ENCODE data around the gene CD109.
A peak's percentile ranks its signal among the peaks of the same experiment; 100 is the strongest.

The CD109 gene

GRCh38 chr6:73731285-73731684 lies 35.3 kb downstream of the CD109 start:
- H3K4me3 ChIP-seq (ENCODE audit: low read depth, low read length), result no peak overlapping the region
- TF ChIP-seq, protein P1, sequence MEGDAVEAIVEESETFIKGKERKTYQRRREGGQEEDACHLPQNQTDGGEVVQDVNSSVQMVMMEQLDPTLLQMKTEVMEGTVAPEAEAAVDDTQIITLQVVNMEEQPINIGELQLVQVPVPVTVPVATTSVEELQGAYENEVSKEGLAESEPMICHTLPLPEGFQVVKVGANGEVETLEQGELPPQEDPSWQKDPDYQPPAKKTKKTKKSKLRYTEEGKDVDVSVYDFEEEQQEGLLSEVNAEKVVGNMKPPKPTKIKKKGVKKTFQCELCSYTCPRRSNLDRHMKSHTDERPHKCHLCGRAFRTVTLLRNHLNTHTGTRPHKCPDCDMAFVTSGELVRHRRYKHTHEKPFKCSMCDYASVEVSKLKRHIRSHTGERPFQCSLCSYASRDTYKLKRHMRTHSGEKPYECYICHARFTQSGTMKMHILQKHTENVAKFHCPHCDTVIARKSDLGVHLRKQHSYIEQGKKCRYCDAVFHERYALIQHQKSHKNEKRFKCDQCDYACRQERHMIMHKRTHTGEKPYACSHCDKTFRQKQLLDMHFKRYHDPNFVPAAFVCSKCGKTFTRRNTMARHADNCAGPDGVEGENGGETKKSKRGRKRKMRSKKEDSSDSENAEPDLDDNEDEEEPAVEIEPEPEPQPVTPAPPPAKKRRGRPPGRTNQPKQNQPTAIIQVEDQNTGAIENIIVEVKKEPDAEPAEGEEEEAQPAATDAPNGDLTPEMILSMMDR (IDR thresholded peaks at IDR 0.05; ENCODE audit: insufficient read depth, low read length, missing control alignments), result no peak
- CTCF ChIA-PET, result interaction anchor here (0.6 to 5.0 kb wide), 11 partner anchors 9 to 78 kb away, joined by 3 to 276 read pairs (median 8); partner anchors contain the start of gene SLC17A5
- no peak for DNase-seq (ENCODE audit: low read depth, low spot score)
- POLR2A ChIA-PET, result no interaction called here

GRCh38 chr6:73732845-73733675 lies 37.1 kb downstream of the CD109 start:
- TF ChIP-seq, protein P1 (IDR thresholded peaks at IDR 0.05; ENCODE audit: insufficient read depth, low read length, missing control alignments), result peak; percentile 93
- no peak overlapping the region for H3K4me3 ChIP-seq (ENCODE audit: low read depth, low read length)
- POLR2A ChIA-PET, result no interaction called here
- CTCF ChIA-PET, result interaction anchor here (0.6 to 5.0 kb wide), 59 partner anchors 9 to 1497 kb away, joined by 3 to 276 read pairs (median 4); partner anchors contain the start of genes CD109, COL12A1 and SLC17A5
- DNase-seq (ENCODE audit: low read depth, low spot score), result no peak

DNA sequence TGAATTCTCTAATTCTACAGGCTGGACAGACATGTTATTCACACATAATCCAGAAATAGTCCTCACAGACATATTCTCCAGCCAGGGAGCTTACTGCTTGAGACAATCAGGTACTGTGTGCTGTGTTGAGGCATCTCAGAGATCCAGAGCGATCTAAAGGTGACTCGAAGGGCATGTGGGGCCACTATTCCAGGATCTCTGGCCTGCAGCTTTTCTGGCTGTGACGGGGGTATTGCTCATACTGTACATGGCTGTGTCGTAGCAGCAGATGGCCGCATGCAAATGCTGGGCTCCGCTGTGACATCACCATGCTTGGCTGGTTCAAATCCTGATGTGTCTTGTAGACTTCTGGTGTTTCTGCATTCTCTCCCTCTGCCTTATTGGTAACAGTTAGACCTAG lies 37.8 kb downstream of the CD109 start:
- DNase-seq (ENCODE audit: low read depth, low spot score), result no peak
- H3K4me3 ChIP-seq (ENCODE audit: low read depth, low read length), result no peak overlapping the region
- ChIA-PET CTCF (interaction anchor here (0.6 to 5.0 kb wide), 49 partner anchors 9 to 1496 kb away, joined by 3 to 276 read pairs (median 6); partner anchors contain the start of genes CD109, COL12A1 and SLC17A5), POLR2A (no interaction called here)
- TF ChIP-seq, protein P1 (IDR thresholded peaks at IDR 0.05; ENCODE audit: insufficient read depth, low read length, missing control alignments), result no peak

- TF ChIP-seq, protein P1 (IDR thresholded peaks at IDR 0.05; ENCODE audit: insufficient read depth, low read length, missing control alignments), result no peak
- no peak for DNase-seq (ENCODE audit: low read depth, low spot score)
- POLR2A ChIA-PET, result no interaction called here
- CTCF ChIA-PET, result no interaction called here
- H3K4me3 ChIP-seq (ENCODE audit: low read depth, low read length), result no peak overlapping the region
Observed at GRCh38 chr6:73734832-73735453, 38.9 kb downstream of the CD109 start.

DNA sequence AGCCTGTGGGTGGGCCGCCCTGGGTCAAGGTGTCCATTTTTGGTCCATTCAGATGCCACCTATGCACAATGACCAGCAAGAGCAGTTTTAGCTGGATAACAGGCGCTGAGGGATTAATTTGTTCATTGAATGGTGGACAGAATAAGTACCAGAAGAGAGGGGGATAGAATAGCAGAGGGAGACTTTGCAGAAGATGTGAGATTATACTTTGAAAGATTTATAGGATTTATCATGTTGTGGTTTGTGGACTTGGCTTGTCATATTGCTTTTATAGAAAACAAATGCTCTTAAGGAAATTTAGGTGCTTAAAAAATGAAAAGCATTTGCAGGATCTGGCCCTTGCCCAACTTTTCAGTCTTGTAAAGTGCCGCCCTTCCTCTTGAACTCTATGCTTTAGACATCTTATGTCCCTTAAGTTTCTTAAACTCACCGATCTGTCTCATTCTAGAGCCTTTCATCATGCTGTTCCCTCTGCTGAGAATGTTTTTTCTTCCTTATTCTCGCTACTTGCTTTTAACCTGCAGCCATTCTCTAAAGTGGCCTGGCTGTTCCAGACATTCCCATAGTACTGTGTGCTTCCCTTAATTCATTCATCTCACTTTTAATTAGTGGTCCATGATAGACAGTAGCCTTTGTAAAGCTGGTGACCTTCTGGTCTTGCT lies 42.5 kb downstream of the CD109 start:
- H3K4me3 ChIP-seq (ENCODE audit: low read depth, low read length), result no peak overlapping the region
- DNase-seq (ENCODE audit: low read depth, low spot score), result no peak
- ChIA-PET POLR2A (no interaction called here), CTCF (interaction anchor here (0.6 to 9.6 kb wide), 30 partner anchors 10 to 1493 kb away, joined by 3 to 210 read pairs (median 4); partner anchors contain the start of genes COL12A1 and SLC17A5)
- TF ChIP-seq, protein P1 (IDR thresholded peaks at IDR 0.05; ENCODE audit: insufficient read depth, low read length, missing control alignments), result no peak

All from AG04449 (cell line).